GM23248 (cell line): Measurements from ENCODE around the gene NFILZ.

ENCODE experiments used
- EZH2 ChIP-seq: fragments of 200-600 bp; sonication (generic); IDR thresholded peaks from 2 replicates; pipeline ENCODE4 v1.6.1; 2018; ENCODE audit warnings: antibody characterized with exemption, mild to moderate bottlenecking; ENCODE audit not compliant: insufficient read depth, poor library complexity, severe bottlenecking
- EZH2phosphoT487 ChIP-seq: fragments of 200-600 bp; sonication (generic); IDR thresholded peaks from 2 replicates; pipeline ENCODE4 v1.6.1; 2018; ENCODE audit warnings: antibody characterized with exemption, moderate library complexity, mild to moderate bottlenecking, low read depth; ENCODE audit not compliant: insufficient read depth

GRCh38 chr19:8610936-8611300 lies 19.5 kb upstream of the NFILZ start:
- TF ChIP-seq EZH2phosphoT487 (no peak), EZH2 (no peak)
